ENCODE measurements around the gene ZBTB45.
"Not testable (repeated sequence)": the region's sequence is repeated elsewhere in the genome, so short reads cannot be mapped to it uniquely, and the experiment has no call there.

ZBTB45 gene

DNA sequence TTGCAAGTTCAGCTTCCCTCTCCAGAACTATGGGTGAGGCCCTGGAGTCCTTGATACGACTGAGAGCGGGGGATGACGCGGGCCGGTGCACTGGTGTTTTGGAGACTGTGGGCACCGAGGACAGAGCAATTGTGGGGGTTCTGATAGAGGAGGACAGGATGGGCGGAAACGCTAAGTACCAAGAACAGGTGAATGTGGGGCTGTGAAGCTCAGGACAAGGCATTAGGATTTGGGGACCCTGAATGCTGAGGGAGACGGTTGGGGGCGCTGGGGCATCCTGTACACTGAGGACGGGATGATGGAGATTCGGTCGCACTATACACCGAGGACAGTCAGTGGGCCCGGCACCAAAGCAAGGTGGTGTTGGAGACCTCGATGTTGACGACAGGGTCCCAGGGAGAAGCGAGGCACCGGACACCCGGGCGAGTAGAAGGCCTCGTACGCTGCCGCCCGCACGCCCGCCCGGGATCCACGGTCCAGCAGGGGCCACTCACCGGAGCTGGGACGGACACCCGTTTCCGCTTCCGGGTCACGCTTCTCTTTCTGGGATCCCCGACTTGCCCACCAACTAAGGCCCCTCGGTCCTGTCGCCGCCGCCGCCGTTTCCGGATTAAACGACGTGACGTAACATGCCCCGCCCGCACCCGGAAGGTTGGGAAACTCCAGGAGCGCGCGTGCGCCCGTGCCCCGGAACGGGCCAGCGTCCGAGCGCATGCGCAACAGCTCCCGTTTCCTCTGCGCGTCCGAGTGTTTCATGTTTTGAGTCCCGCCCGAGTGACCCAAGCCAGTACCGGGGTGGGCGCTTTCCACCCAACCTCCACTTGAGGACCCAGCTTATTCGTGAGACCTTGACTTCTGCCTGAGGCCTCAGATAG is 35.1 kb upstream of the ZBTB45 start, which contains the start of gene CHMP2A:
CHMP2A (minus strand) TSS at position 612 of the 875 bp plus-strand sequence. CDS start 893 bp downstream, outside the sequence.
- peak; percentile 96 for DNase-seq (ENCODE audit: low read depth, low spot score)

DNA sequence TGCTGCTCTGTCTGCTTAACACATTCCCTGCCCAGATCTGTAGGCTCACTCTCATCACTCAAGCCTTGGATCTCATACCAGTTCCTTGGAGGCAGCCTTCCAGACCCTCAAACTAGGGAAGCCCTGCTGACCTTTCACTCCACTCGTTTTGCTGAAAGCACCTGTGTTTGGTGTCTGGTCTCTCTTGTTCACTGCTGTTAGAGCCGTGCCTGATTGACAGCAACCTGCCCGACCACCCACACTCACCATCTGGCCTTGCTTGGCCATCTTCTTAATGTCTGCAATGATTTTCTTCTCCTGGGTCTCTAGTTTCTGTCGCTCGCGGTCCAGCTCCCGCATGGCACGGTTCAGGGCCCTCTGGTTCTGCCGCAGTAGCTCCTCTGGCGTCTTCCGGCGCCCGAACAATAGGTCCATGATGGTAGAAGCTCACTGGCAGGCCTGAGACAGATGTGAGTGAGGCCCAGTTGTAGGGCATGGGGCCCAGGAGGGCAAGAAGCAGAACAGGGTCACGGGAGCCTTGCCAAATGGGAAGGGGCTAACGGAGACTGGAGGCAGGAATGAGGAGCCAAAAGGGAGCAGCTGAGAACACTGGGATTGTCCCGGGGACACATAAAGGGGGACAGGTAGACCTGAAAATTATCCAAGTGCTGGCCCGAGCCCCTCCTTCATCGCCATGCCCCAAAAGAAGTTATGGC is 34.3 kb upstream of the ZBTB45 start:
- DNase-seq (ENCODE audit: low read depth, low spot score) = no peak

DNA sequence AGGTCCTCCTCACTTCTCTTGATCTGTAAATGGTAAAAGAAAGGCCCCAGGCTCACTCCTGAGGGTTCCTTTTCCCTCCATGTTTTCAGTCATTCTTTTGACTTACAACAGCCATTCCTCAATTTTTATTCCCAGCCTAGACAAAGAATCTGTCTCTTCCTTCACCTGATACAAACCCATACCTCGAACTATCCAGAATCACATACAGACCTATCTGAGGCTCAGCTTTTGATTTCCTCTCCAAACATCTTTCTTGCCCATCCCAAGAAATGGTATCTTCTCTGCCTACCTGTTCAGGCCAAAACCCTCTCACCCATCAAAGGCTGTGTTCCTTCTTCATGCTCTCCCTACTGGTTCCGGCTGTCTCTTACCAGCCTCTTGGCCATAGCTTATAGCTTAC is 33.0 kb upstream of the ZBTB45 start:
- no peak for DNase-seq (ENCODE audit: low read depth, low spot score)

DNA sequence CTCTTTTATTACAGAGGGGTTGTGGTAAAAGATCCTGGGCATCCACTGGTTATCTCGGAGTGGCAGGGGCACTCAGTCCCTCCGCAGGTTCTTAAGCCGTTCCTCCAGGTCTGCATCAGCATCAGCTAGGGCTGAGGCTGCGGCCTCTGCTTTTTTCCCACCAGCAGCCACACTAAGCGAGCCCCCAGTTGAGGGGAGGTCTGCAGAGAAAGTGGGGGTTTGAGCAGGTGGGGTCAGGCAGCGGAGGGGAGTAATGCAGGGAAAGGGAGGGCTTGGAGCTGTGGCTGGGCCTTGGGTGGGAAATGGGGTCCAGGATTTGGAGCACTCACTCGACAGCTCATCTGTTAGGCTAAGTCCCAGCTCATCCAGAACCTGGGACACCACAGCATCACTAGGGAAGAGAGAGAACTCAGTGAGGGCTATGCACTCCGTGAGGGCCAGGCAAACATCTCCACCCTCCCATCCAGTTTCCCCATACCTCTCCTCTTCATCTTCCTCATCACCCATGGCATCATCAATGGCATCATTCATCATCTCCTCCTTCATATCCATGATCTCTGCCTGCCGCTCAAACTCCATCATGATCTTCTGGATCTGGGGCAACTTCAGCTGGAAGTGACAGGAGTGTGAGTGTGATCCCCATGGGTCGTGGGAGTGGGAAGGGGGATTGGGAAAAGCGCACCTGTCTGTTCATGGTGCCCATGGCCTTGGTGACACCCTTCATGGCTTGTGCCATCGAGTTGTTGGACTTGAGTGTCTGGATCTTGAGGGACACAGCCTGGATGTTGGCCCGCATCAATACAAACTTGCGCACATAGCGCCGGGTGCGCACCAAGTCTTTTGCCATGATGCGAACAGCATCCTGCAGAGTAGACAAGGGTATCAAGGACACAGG is 32.2 kb upstream of the ZBTB45 start:
- no peak for DNase-seq (ENCODE audit: low read depth, low spot score)

DNA sequence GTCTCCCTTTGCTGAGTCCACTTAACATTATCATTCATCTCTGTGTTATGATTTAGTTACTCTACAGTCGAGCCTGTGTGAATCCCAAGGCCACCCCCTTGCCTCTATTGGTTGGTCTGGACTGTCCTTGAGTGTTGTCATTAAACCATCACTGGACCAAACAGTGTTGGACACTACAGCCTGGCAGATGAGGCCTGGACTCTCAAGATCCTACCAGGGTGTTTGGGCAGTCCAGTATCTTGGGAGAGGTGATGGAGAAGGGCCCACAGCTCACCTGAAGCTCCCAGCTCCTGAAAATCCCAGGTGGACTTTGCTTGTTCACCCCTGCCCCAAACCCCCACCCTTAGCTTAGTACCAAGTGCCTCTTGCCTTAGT is 31.5 kb upstream of the ZBTB45 start:
- DNase-seq (ENCODE audit: low read depth, low spot score) = no peak

DNA sequence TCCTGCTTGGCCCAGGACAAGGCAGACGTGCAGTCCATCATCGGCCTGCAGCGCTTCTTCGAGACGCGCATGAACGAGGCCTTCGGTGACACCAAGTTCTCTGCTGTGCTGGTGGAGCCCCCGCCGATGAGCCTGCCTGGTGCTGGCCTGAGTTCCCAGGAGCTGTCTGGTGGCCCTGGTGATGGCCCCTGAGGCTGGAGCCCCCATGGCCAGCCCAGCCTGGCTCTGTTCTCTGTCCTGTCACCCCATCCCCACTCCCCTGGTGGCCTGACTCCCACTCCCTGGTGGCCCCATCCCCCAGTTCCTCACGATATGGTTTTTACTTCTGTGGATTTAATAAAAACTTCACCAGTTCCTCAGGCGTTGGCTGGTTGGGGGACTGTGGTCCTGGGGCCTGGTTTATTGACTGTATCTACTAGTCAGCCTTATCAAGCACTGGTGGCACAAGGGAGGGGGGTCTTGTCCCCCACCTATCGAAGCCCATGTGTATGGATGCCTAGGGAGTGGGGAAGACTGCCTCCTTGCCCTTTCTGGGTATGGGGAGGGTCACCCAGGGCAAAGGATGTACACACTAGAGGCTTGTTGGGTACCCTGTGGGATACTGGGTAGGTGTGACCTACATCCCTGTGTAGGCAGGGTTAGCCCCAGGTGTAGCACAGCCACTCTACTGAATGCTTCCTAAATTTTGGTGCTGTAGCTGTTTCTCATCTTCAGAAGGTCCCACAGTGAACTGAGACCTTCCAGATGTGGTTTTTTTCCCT is 30.9 kb upstream of the ZBTB45 start:
- no peak for DNase-seq (ENCODE audit: low read depth, low spot score)

DNA sequence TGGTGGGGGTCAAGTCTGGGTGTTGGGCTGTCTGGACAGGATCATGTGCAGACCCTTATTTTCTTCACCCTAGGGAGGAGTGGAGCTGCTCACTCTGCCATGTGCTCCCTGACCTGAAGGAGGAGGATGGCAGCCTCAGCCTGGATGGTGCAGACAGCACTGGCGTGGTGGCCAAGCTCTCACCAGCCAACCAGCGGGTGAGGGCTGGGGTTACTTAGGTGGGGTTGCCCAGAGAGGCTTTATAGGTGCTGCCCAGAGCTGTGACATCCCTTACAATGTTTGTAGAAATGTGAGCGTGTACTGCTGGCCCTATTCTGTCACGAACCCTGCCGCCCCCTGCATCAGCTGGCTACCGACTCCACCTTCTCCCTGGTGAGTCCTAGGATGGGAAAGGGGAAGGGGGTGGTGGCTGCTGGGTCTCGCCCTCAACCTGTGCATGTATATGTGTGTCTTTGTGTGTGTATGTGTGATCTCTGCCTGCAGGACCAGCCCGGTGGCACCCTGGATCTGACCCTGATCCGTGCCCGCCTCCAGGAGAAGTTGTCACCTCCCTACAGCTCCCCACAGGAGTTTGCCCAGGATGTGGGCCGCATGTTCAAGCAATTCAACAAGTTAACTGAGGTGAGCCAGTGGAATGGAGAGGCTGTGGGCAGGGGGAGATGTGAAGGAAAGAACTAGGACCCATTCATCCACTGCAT is 30.2 kb upstream of the ZBTB45 start:
- no peak for DNase-seq (ENCODE audit: low read depth, low spot score)

DNA sequence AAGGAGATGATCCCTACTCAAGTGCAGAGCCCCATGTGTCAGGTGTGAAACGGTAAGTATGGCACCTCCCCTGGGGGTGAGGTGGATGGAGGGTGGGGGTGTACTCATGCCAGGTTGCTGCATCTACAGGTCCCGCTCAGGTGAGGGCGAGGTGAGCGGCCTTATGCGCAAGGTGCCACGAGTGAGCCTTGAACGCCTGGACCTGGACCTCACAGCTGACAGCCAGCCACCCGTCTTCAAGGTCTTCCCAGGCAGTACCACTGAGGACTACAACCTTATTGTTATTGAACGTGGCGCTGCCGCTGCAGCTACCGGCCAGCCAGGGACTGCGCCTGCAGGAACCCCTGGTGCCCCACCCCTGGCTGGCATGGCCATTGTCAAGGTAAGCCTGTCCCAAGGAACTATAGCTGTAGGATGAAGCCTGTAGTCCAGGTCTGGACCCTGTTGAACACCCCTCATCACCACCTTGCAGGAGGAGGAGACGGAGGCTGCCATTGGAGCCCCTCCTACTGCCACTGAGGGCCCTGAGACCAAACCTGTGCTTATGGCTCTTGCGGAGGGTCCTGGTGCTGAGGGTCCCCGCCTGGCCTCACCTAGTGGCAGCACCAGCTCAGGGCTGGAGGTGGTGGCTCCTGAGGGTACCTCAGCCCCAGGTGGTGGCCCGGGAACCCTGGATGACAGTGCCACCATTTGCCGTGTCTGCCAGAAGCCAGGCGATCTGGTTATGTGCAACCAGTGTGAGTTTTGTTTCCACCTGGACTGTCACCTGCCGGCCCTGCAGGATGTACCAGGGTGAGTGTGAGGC is 29.5 kb upstream of the ZBTB45 start:
- DNase-seq (ENCODE audit: low read depth, low spot score) = no peak

DNA sequence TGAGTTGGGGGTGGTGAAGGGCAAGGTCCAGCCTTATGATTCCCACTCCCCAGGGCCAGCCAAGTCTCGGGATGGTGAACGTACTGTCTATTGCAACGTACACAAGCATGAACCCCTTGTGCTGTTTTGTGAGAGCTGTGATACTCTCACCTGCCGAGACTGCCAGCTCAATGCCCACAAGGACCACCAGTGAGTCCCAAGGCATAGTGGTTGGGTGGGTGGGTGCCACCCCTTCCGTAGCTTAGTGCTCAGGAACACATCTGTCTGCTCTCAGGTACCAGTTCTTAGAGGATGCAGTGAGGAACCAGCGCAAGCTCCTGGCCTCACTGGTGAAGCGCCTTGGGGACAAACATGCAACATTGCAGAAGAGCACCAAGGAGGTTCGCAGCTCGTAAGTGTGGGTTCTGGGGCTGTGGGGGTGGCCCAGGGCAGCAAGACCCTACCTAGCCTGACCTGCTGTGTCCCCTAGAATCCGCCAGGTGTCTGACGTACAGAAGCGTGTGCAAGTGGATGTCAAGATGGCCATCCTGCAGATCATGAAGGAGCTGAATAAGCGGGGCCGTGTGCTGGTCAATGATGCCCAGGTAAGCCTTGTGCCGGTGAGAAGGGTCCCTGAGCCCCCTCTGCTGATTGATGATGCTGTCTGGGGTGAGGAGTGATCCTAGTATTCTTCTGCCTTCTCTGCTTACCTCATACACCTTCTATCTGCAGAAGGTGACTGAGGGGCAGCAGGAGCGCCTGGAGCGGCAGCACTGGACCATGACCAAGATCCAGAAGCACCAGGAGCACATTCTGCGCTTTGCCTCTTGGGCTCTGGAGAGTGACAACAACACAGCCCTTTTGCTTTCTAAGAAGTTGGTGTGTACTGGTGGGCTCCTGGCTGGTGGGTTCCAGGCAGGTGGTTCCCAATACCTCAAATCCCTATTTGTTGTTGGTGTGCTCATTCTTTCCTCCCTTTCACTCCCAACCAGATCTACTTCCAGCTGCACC is 28.0 kb upstream of the ZBTB45 start:
- no peak for DNase-seq (ENCODE audit: low read depth, low spot score)

DNA sequence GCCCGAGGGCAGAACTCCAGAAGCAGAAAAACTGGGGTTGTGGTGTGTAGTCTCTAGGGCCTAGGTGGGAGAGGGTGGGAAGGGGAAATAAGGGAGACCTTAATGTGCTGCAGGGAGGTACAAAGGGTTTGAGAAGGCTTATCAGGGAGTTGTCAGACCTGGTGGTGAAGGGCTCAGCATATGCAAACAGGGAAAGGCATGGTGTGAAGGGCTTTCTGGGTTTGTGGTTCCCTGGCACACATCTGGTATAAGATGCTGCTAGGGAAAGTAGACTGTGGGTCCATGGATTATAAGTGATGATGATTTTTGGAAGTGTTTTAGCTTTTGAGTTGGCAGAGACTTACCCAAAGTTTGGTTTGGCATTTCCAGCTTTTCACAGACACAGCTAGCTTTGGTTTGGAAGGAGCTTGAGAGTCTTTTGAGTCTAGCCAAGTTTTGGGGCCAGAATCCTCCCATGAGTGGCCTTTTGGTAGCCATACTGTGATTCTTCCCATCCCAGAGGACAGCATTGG is 26.5 kb upstream of the ZBTB45 start:
- no peak for DNase-seq (ENCODE audit: low read depth, low spot score)

DNA sequence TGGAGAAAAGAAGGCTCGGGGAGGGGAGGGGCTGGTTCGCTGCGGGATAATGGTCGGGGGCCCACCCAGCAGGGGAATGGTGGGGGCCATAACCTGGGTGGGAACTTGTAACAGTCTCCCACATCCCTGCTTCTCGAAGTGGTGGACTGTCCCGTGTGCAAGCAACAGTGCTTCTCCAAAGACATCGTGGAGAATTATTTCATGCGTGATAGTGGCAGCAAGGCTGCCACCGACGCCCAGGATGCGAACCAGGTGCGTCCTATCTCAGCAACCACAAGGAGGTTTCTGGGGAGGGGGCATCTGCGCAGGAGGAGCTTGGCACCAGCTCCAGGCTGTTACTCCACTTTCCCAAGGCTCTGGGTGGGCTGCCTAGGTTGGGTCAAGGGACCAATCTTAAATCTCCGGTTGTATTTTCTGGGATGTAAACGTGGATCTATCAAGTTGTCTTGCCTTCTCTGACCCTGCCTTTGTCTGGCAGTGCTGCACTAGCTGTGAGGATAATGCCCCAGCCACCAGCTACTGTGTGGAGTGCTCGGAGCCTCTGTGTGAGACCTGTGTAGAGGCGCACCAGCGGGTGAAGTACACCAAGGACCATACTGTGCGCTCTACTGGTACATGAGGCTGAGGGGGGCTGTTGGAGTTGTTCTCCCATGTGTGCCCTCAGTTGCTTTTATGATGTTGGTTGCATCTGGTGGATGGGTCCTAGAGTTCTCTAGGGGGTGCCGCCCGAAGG is 25.8 kb upstream of the ZBTB45 start:
- DNase-seq (ENCODE audit: low read depth, low spot score) = no peak

DNA sequence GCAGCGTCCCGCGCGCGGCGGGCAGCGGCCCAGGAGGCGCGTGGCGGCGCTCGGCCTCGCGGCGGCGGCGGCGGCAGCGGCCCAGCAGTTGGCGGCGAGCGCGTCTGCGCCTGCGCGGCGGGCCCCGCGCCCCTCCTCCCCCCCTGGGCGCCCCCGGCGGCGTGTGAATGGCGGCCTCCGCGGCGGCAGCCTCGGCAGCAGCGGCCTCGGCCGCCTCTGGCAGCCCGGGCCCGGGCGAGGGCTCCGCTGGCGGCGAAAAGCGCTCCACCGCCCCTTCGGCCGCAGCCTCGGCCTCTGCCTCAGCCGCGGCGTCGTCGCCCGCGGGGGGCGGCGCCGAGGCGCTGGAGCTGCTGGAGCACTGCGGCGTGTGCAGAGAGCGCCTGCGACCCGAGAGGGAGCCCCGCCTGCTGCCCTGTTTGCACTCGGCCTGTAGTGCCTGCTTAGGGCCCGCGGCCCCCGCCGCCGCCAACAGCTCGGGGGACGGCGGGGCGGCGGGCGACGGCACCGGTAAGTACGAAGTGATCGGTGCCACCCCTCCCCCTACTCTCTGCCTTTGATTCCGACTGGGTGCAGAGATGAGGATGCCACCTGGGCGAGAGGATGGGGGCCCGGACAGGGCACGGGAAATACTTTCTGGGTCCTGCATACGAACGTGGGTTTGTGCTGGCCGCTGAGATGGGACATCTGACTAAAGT is 25.1 kb upstream of the ZBTB45 start:
- peak; percentile 51 for DNase-seq (ENCODE audit: low read depth, low spot score)

DNA sequence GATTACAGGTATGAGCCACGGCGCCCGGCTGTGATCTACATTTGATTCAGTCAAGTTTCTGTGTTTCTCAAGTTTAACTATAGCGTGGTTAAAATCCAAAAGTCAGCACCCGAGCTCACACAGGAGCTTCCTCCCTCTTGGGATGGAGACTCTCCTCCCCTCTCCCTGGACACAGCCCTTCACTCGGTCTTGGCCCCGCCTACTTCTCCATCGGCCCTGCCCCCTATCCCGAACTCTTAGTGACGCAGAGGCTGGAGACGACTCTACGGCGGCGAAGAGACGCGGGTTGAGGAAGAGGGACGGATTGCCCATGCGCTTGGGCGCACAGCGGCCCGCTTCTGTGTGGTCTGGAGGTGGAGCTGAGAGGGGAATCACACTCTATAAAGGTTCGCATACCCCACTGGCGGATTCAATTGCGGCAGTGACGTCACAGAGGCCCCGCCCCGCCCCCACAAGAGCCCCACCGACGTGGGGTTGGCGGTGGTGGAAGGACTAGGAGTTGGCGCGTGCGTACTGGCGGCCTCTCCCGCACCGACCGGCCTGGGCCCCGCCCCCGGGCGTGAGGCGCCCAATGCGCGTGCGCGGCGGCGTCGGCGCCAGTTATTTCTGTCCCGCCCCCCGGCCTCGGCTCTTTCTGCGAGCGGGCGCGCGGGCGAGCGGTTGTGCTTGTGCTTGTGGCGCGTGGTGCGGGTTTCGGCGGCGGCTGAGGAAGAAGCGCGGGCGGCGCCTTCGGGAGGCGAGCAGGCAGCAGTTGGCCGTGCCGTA is 24.4 kb upstream of the ZBTB45 start, which contains the start of gene TRIM28:
TRIM28 (plus strand) TSS at position 239 of the 765 bp plus-strand sequence. CDS start 694 bp downstream, outside the sequence.
- peak; percentile 100 for DNase-seq (ENCODE audit: low read depth, low spot score)

DNA sequence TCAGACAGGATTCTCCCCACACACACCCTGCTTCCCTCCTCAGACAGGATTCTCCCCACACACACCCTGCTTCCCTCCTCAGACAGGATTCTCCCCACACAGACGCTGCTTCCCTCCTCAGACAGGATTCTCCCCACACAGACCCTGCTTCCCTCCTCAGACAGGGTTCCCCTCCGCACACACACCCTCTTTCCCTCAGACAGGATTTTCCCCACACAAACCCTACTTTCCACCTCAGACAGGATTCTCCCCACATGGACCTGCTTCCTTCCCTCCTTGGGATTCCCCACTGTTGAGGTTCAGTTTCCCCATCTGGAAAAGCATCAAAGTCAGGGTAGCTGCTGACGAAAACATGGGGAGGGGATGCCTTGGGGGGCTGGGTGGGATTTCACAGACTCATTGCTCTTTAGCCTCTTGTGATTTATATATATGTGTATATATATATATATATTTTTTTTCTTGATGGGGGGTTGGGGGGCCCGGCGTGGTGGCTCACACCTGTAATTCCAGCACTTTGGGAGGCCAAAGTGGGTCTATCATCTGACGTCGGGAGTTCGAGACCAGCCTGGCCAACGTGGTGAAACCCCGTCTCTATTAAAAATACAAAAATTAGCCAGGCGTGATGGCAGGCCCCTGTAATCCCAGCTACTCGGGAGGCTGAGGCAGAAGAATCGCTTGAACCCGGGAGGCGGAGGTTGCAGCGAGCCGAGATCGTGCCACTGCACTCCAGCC is 23.2 kb upstream of the ZBTB45 start:
- DNase-seq (ENCODE audit: low read depth, low spot score) = not testable (repeated sequence)

DNA sequence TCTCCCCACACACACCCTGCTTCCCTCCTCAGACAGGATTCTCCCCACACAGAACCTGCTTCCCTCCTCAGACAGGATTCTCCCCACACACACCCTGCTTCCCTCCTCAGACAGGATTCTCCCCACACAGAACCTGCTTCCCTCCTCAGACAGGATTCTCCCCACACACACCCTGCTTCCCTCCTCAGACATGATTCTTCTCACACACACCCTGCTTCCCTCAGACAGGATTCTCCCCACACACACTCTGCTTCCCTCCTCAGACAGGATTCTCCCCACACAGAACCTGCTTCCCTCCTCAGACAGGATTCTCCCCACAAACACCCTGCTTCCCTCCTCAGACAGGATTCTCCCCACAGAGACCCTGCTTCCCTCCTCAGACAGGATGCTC is 19.6 kb upstream of the ZBTB45 start:
- not testable (repeated sequence) for DNase-seq (ENCODE audit: low read depth, low spot score)

Measured in activated naive CD8-positive, alpha-beta T cell treated with anti-CD3 and anti-CD28 coated beads, Interleukin-2, amount 50 U/mL, for 16 hours (primary cell).